GM11168 (cell line): ENCODE results near the gene DLX1.
"Not testable (repeated sequence)": the region's sequence is repeated elsewhere in the genome, so short reads cannot be mapped to it uniquely, and the experiment has no call there.

Experiments used
- in situ Hi-C: fragments of 300-500 bp; cut with MboI; formaldehyde crosslinking; loops from one replicate; pipeline ENCODE4 v1.12.0; 2022; ENCODE audit warnings: low sequenced_read_pairs; ENCODE audit not compliant: unreplicated experiment

Gene DLX1

GRCh38 chr2:172107690-172108586 is 22.6 kb downstream of the DLX1 start:
- in situ Hi-C loops: loop anchor here (10.0 to 25.0 kb wide), 3 partner anchors 403 to 1293 kb away; partner anchors contain the start of gene GAD1

GRCh38 chr2:172108587-172108930 is 23.3 kb downstream of the DLX1 start:
- in situ Hi-C loops: loop anchor here (10.0 to 25.0 kb wide), 3 partner anchors 404 to 1294 kb away; partner anchors contain the start of gene GAD1

- in situ Hi-C loops: loop anchor here (10.0 to 25.0 kb wide), 3 partner anchors 405 to 1295 kb away; partner anchors contain the start of gene GAD1
Observed at GRCh38 chr2:172109256-172109987, 24.1 kb downstream of the DLX1 start.

DNA sequence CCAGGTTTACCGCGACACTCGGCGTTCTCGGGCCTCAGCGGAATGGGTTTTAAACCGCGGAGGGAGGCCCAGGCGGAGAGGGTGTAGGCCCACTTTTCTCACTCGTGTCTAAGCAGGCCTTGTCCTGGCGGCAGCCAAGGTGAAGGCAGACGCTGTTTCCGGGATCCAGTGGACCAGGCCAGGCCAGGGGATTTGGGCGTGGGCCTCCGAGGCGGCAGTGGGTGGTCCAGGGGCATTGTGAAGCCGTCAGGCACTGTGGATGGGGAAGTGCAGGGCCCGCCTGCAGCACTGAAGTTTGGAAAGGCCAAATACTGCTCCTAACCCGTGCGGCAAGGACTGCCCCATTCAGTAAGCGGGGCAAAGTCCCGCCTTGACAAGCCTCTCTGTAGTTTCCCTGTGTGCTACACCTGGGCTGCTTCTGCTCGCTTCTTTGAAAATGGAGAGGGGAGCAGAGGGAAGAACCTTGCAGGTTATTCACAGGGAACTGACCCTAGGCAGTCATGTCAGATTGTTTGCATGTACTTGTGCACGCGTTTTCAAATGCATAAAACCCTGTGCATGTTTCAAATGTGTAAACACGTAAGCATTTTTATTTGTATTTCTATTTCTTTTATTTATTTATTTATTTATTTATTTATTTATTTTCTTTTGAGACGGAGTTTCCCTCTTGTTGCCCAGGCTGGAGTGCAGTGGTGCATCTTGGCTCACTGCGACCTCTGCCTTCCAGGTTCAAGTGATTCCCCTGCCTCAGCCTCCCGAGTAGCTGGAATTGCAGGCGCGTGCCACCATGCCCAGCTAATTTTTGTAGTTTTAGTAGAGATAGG is 24.9 kb downstream of the DLX1 start:
- in situ Hi-C loops: loop anchor here (10.0 to 25.0 kb wide), 3 partner anchors 405 to 1295 kb away; partner anchors contain the start of gene GAD1

GRCh38 chr2:172113617-172114016 is 28.3 kb downstream of the DLX1 start:
- in situ Hi-C loops: loop anchor here (25.0 kb wide), 1 partner anchor 551 kb away; no protein-coding TSS in a partner anchor

DNA sequence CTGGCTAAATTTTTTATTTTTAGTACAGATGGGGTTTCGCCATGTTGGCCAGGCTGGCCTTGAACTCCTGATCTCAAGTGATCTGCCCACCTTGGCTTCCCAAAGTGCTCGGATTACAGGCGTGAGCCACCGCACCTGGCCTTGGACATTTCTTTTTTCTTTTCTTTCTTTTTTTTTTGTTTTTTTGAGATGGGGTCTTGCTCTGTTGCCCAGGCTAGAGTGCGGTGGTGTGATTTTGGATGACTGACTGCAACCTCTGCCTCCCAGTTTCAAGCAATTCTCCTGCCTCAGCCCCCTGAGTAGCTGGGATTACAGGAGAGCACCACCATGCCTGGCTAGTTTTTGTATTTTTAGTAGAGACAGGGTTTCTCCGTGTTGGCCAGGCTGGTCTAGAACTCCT is 28.9 kb downstream of the DLX1 start:
- in situ Hi-C loops: loop anchor here (25.0 kb wide), 1 partner anchor 552 kb away; no protein-coding TSS in a partner anchor

GRCh38 chr2:172114579-172114978 is 29.3 kb downstream of the DLX1 start:
- in situ Hi-C loops: loop anchor here (25.0 kb wide), 1 partner anchor 552 kb away; no protein-coding TSS in a partner anchor

- in situ Hi-C loops: loop anchor here (25.0 kb wide), 1 partner anchor 554 kb away; no protein-coding TSS in a partner anchor
Observed at GRCh38 chr2:172116107-172116506, 30.8 kb downstream of the DLX1 start.

- in situ Hi-C loops: loop anchor here (25.0 kb wide), 1 partner anchor 557 kb away; no protein-coding TSS in a partner anchor
Observed at GRCh38 chr2:172119089-172119488, 33.8 kb downstream of the DLX1 start.

DNA sequence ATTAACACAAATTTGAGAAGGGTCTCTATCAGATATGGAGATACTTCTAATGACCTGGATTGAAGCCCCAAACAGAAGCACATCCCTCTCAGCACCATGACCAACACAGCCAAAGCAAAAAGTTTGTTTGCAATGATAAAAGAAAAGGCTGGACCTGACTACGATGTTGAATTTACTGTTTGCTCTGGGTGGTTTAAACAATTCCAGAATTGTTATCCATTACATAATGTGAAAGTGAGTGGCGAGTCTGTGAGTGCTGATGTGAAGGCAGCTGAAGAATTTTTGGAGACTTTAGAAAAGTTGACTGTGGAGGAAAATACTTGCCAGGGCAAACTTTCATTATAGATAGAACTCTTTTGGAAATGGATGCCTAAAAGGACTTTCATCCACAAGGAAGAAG is 34.8 kb downstream of the DLX1 start:
- in situ Hi-C loops: loop anchor here (25.0 kb wide), 1 partner anchor 558 kb away; no protein-coding TSS in a partner anchor

DNA sequence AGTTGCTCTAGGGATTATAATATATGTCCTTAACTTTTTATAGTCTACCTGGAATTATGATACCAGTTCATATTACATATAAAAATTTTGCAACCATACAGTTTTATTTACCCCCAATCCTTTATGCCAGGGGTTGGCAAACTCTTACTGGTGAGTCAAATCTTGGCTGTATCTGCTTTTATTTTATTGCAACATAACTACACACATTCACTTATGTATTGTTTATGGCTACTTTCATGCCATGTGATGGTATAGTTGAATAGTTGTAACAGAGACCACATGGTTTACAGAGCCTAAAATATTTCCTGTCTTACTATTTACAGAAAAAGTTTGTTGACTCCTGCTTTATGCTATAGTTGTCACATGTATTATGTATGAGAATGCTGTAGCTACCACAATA is 43.2 kb downstream of the DLX1 start:
- in situ Hi-C loops: no loop called here

GRCh38 chr2:172129404-172129803 is 44.1 kb downstream of the DLX1 start:
- in situ Hi-C loops: no loop called here

DNA sequence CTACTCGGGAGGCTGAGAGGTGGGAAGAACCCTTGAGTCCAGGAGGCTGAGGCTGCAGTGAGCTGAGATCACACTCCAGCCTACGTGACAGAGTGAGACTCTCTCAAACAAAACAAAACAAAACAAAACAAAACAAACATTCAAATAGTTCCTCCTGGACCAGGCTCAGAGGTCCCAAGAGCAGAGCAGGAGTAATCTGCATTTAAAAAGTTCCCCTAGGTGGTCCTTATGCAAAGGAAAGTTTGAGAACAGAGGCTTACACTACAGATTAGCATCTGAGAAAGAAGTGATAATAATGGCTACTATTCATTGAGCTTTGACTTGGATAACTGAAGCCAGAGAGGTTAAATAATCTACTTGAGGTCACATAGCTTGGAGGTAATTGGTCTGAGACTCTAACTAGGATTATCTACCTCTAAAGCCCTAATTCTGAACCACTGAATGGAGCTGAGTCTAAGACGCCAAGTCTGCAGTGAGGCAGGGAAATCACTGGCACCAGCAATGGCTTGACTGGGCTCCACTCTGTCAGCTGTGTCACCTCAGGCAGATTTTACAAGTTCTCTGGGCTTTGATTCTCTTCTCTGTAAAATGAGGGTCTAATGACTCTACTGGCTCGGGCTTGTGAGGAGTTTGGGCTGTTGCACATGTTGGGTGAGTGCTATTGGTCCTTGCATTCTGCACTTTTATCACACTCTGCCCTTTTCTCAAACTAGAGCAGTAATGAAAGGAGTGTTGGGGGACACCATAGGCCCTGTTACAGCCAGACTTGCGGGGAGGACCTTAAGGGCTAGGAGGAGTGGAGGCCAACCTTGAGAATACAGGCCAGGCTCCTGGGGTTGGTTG is 46.6 kb downstream of the DLX1 start:
- in situ Hi-C loops: no loop called here

GRCh38 chr2:172134270-172134669 is 49.0 kb downstream of the DLX1 start:
- in situ Hi-C loops: no loop called here

DNA sequence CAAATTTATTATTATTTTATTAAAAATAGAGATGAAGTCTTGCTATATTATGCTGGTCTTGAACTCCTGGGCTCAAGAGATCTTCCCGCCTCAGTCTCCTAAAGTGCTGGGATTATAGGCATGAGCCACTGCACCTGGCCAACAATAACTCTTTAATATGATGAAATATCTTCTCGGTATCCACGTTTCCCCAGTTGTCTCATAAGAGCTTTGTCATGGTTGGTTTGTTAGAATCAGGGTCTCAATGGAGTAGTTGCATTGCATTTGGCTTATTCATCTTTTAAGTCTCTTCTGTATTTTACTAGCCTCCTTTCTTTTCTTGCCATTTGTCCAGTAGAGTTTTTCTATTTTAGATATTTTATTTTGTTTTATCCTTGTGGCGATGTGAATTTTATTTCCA is 50.1 kb downstream of the DLX1 start:
- in situ Hi-C loops: no loop called here

- in situ Hi-C loops: no loop called here
Observed at GRCh38 chr2:172137109-172137508, 51.8 kb downstream of the DLX1 start.

DNA sequence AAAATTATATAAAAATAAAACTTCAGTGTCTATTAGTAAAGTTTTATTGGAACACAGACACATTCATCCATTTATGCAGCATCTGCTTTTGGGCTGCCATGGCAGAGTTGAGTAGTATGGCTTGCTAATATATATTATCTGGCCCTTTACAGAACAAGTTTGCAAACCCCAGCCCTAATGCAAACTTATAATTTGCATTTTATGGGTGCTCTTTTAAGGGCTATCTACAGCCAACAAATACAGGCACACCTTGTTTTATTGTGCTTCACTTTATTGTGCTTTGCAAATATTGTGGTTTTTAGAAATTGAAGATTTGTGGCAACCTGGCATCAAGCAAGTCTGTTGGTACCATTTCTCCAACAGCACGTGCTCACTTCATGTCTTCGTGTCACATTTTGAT is 52.6 kb downstream of the DLX1 start:
- in situ Hi-C loops: no loop called here

DNA sequence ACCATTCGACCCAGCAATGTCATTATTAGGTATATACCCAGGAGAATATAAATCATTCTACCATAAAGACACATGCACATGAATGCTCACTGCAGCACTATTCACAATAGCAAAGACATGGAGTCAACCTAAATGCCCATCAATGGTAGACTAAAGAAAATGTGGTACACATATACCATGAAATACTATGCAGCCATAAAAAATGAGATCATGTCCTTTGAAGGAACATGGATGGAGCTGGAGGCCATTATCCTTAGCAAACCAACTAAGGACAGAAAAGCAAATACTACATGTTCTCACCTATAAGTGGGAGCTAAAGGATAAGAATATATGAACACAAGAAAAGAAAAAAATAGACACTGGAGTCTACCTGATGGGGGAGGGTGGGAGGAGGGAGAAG is 53.4 kb downstream of the DLX1 start:
- in situ Hi-C loops: not testable (repeated sequence)
